Non-pigmented ciliary epithelial cell (primary cell): ENCODE data around the gene TMEM88.

Experiments used
- DNase-seq: peaks from one replicate; pipeline ENCODE4 v3.0.0-alpha.2; 2010; ENCODE audit warnings: low read depth

TMEM88 gene

DNA sequence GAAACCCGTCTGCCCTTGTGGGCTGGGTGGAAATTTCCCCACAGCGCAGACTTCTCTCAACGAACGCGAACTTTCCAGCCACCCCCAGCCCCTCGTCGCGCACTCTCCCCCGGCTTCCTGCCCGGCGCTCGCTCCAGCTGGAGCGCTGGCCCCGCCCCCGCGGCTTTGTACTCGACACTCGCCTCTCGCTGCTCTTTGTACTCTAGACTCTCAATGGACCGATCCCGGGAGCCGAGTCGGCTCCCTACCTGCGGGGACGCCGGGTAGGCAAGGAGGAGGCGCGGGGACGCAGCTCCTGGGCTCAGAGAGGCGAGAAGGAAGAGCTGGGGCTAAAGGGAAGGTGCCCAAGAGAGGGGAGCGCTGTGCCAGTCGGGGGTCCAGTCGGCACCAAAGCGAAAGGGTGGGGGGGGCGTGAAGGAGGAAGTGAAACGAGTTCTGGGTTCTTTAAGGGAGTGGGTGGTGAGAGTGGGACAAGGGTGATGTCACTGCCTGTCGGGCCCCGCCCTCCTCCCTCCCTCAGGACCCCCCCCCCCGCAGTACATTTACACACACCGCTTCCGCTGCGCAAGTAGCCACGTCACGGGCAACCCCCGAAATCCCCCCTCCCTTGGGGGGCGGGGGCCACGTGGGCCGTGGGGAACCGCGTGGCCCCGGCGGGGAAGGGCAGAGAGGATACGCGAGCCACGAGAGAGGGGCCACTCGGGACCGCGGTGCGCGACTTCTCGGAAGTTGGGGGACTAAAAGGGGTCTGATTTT, 11.2 kb upstream of the TMEM88 start:
- DNase-seq: no peak

DNA sequence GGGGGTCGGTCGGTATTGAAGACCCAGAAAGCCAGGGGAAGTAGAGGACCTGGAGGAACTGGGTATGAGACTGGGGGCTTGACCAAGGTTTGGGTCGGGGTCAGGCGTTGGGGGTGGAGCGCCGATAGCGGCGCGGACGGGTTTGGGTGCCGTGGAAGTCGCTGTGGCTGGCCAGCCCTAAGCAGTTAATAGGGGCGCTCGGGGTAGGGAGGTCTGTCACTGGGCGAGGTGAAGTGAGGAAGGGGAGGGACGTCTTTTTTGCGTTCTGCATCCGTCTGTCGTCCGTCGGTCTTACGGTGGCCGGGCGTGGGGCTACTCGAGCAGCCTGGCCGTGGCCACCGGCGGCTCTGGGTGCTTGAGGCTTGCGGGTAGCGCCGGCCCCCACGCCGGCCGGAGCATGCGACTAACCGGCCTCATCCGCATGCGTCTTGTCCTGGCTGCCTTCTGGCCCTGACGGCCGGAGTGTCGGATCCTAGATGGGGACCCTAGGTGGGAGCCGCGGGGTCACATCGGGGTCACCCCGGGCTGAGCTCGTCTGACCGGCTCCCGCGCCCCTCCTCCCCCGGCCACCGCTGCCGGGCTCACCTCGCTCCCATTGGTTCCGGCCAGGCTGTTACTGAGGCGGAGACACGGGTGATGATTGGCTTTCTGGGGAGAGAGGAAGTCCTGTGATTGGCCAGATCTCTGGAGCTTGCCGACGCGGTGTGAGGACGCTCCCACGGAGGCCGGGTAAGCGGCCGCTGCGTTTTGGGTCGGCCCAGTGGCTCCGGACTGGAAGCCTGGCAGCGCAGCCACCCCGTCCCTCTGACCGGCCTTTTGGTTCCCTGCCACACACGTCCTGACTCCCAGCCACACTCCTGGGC, 10.3 kb upstream of the TMEM88 start:
- DNase-seq: peak; percentile 89

GRCh38 chr17:7845359-7846062, 9.4 kb upstream of the TMEM88 start:
- no peak for DNase-seq

DNA sequence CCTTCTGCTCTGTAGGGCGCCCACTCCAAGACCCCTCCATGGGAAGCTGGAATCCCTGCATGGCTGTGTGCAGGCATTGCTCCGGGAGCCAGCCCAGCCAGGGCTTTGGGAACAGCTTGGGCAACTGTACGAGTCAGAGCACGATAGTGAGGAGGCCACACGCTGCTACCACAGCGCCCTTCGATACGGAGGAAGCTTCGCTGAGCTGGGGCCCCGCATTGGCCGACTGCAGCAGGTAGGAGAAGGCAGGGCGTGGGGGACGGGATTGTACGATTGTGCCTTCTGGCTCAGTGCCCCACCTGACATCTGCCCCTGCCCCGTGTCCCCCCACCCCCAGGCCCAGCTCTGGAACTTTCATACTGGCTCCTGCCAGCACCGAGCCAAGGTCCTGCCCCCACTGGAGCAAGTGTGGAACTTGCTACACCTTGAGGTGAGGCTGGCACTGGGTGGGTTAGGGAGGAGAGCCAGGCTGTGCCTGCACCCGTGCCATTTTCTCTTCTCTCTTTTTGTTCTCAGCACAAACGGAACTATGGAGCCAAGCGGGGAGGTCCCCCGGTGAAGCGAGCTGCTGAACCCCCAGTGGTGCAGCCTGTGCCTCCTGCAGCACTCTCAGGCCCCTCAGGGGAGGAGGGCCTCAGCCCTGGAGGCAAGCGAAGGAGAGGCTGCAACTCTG, 8.7 kb upstream of the TMEM88 start:
- DNase-seq: no peak

DNA sequence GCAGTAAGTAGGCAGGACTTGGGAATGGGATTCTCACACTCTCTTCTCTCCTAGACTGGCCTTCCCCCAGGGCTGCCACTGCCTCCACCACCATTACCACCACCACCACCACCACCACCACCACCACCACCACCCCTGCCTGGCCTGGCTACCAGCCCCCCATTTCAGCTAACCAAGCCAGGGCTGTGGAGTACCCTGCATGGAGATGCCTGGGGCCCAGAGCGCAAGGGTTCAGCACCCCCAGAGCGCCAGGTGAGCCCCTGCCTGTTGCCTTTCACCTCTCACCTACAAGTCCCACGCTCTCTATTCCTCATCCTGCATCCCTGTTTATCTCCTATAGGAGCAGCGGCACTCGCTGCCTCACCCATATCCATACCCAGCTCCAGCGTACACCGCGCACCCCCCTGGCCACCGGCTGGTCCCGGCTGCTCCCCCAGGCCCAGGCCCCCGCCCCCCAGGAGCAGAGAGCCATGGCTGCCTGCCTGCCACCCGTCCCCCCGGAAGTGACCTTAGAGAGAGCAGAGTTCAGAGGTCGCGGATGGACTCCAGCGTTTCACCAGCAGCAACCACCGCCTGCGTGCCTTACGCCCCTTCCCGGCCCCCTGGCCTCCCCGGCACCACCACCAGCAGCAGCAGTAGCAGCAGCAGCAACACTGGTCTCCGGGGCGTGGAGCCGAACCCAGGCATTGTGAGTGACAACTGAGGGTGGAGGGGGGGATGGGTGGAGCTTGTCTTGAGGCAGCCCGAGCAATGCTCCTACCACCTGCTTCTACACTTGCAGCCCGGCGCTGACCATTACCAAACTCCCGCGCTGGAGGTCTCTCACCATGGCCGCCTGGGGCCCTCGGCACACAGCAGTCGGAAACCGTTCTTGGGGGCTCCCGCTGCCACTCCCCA, 7.9 kb upstream of the TMEM88 start:
- DNase-seq: no peak

DNA sequence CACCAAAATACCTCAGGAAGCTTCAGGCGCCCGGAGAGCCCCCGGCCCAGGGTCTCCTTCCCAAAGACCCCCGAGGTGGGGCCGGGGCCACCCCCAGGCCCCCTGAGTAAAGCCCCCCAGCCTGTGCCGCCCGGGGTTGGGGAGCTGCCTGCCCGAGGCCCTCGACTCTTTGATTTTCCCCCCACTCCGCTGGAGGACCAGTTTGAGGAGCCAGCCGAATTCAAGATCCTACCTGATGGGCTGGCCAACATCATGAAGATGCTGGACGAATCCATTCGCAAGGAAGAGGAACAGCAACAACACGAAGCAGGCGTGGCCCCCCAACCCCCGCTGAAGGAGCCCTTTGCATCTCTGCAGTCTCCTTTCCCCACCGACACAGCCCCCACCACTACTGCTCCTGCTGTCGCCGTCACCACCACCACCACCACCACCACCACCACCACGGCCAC, 6.7 kb upstream of the TMEM88 start:
- DNase-seq: no peak

DNA sequence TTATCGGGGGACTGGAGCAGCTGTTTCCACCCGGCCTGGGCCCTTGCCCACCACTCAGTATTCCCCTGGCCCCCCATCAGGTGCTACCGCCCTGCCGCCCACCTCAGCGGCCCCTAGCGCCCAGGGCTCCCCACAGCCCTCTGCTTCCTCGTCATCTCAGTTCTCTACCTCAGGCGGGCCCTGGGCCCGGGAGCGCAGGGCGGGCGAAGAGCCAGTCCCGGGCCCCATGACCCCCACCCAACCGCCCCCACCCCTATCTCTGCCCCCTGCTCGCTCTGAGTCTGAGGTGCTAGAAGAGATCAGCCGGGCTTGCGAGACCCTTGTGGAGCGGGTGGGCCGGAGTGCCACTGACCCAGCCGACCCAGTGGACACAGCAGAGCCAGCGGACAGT, 6.1 kb upstream of the TMEM88 start:
- DNase-seq: no peak

DNA sequence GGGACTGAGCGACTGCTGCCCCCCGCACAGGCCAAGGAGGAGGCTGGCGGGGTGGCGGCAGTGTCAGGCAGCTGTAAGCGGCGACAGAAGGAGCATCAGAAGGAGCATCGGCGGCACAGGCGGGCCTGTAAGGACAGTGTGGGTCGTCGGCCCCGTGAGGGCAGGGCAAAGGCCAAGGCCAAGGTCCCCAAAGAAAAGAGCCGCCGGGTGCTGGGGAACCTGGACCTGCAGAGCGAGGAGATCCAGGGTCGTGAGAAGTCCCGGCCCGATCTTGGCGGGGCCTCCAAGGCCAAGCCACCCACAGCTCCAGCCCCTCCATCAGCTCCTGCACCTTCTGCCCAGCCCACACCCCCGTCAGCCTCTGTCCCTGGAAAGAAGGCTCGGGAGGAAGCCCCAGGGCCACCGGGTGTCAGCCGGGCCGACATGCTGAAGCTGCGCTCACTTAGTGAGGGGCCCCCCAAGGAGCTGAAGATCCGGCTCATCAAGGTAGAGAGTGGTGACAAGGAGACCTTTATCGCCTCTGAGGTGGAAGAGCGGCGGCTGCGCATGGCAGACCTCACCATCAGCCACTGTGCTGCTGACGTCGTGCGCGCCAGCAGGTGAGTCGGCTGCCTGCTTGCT, 5.6 kb upstream of the TMEM88 start:
- no peak for DNase-seq

DNA sequence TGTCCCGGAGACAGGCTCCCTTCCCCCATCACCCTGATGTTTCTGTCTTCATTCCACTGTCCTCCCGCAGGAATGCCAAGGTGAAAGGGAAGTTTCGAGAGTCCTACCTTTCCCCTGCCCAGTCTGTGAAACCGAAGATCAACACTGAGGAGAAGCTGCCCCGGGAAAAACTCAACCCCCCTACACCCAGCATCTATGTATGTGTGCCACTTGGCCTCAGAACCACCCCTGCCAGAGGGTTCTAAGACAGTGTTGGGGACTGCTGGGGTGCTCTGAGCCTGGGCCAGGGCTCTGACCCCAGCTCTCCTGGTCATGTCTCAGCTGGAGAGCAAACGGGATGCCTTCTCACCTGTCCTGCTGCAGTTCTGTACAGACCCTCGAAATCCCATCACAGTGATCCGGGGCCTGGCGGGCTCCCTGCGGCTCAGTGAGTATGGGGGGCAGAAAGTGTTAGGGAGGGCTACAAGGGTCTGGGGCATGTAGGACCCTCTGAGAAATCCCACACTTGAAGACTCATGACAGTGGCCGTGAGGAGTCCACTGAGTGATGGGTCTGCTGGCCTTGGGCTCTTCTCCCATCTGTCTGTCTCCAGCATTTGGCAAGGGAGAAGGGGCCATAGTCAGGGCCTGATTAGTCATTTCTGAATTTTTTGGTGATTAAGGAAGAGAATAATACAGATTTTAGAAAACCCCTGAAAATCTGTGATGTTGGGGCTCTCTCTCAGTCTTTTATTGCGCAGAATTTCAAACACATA, 4.9 kb upstream of the TMEM88 start:
- DNase-seq: no peak

GRCh38 chr17:7850701-7851437, 4.0 kb upstream of the TMEM88 start:
- DNase-seq: no peak

DNA sequence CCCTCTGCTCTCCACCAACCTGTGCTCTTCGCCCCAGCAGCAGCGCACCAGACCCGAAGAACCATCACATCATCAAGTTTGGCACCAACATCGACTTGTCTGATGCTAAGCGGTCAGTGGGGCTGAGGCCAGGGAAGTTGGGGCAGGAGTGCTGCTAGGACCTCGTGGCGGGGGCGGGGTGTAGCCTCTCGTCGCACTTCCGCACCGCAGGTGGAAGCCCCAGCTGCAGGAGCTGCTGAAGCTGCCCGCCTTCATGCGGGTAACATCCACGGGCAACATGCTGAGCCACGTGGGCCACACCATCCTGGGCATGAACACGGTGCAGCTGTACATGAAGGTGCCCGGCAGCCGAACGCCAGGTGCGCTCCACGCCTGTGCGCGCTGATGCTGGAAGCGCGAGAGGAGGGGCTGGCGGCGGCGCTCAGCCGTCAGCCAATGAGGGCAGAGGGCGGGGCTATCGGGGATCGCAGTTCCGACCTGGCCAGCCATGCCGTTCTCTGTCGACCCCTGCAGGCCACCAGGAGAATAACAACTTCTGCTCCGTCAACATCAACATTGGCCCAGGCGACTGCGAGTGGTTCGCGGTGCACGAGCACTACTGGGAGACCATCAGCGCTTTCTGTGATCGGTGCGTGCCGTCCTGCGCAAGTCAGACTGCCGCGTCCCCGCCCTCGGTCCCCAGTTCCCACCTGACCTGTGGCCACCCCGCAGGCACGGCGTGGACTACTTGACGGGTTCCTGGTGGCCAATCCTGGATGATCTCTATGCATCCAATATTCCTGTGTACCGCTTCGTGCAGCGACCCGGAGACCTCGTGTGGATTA, 3.2 kb upstream of the TMEM88 start:
- DNase-seq: no peak

GRCh38 chr17:7852262-7852670, 2.6 kb upstream of the TMEM88 start:
- DNase-seq: no peak

DNA sequence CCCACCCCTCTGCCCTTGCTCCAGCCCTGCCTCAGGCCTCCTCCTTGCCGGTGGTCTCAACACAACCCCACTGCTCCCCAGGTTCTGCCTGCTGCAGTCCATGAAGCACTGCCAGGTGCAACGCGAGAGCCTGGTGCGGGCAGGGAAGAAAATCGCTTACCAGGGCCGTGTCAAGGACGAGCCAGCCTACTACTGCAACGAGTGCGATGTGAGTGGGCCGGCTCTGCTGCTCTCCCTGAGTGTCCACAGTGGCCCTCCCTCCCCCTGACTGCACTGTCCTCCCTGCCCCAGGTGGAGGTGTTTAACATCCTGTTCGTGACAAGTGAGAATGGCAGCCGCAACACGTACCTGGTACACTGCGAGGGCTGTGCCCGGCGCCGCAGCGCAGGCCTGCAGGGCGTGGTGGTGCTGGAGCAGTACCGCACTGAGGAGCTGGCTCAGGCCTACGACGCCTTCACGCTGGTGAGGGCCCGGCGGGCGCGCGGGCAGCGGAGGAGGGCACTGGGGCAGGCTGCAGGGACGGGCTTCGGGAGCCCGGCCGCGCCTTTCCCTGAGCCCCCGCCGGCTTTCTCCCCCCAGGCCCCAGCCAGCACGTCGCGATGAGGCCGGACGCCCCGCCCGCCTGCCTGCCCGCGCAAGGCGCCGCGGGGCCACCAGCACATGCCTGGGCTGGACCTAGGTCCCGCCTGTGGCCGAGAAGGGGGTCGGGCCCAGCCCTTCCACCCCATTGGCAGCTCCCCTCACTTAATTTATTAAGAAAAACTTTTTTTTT, 1.8 kb upstream of the TMEM88 start:
- no peak for DNase-seq

DNA sequence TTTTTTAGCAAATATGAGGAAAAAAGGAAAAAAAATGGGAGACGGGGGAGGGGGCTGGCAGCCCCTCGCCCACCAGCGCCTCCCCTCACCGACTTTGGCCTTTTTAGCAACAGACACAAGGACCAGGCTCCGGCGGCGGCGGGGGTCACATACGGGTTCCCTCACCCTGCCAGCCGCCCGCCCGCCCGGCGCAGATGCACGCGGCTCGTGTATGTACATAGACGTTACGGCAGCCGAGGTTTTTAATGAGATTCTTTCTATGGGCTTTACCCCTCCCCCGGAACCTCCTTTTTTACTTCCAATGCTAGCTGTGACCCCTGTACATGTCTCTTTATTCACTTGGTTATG, 1.2 kb upstream of the TMEM88 start:
- DNase-seq: no peak

DNA sequence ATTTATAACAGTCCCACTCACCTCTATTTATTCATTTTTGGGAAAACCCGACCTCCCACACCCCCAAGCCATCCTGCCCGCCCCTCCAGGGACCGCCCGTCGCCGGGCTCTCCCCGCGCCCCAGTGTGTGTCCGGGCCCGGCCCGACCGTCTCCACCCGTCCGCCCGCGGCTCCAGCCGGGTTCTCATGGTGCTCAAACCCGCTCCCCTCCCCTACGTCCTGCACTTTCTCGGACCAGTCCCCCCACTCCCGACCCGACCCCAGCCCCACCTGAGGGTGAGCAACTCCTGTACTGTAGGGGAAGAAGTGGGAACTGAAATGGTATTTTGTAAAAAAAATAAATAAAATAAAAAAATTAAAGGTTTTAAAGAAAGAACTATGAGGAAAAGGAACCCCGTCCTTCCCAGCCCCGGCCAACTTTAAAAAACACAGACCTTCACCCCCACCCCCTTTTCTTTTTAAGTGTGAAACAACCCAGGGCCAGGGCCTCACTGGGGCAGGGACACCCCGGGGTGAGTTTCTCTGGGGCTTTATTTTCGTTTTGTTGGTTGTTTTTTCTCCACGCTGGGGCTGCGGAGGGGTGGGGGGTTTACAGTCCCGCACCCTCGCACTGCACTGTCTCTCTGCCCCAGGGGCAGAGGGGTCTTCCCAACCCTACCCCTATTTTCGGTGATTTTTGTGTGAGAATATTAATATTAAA, 638 bp upstream of the TMEM88 start:
- DNase-seq: no peak

DNA sequence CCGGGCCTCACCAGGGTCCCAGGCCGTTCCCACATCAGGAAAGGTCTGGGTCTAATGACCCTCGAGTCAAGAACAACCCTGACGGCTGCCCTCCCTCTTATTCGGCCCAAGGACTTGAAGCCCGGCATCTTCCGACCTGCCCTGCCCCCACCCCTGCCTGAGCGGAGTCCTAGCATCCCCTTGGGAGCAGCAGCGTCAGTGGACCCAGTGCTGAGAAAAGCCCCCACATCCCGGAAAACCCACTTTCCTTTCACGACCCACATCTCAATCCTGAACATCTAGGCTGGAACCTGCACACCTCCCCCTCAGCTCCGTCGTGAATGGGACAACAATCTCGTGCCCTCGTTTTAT, 769 bp downstream of the TMEM88 start:
- no peak for DNase-seq
